Measurements from ENCODE around the gene NDUFS7.

Gene NDUFS7

DNA sequence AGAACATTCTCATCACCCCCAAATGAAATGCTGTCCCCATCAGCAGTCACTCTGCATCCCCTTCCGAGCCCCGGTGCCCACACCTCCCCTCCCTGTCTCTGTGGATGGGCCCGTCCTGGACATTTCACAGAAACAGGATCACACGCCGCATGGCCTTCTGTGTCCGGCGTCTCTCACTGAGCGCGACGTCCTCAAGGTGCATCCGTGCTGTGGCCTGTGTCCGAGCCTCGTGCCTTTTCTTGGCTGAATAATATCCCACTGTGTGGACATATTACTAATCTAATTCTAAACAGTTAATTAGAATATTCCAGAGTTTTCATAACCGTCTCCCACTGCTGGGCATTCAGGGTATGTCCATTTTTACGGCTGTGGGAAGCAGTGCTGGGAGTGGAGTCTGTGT, 8.7 kb downstream of the NDUFS7 start:
- DNase-seq (ENCODE audit: extremely low read depth, insufficient read length): no peak
- H3K4me3 ChIP-seq (replicated peaks; ENCODE audit: low read depth, low read length): no peak overlapping the region
- H3K27me3 ChIP-seq (replicated peaks; ENCODE audit: control insufficient read depth, insufficient read depth, low read length): no peaks in the 10 kb centered on the region
- peaks cover 17% of the 10 kb centered on the region for H3K36me3 ChIP-seq (ENCODE audit: control insufficient read depth, insufficient read depth, low read length)
- TF ChIP-seq, protein P1, sequence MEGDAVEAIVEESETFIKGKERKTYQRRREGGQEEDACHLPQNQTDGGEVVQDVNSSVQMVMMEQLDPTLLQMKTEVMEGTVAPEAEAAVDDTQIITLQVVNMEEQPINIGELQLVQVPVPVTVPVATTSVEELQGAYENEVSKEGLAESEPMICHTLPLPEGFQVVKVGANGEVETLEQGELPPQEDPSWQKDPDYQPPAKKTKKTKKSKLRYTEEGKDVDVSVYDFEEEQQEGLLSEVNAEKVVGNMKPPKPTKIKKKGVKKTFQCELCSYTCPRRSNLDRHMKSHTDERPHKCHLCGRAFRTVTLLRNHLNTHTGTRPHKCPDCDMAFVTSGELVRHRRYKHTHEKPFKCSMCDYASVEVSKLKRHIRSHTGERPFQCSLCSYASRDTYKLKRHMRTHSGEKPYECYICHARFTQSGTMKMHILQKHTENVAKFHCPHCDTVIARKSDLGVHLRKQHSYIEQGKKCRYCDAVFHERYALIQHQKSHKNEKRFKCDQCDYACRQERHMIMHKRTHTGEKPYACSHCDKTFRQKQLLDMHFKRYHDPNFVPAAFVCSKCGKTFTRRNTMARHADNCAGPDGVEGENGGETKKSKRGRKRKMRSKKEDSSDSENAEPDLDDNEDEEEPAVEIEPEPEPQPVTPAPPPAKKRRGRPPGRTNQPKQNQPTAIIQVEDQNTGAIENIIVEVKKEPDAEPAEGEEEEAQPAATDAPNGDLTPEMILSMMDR (IDR thresholded peaks at IDR 0.05; ENCODE audit: insufficient read depth, low read length, poor library complexity, severe bottlenecking): no peak

DNA sequence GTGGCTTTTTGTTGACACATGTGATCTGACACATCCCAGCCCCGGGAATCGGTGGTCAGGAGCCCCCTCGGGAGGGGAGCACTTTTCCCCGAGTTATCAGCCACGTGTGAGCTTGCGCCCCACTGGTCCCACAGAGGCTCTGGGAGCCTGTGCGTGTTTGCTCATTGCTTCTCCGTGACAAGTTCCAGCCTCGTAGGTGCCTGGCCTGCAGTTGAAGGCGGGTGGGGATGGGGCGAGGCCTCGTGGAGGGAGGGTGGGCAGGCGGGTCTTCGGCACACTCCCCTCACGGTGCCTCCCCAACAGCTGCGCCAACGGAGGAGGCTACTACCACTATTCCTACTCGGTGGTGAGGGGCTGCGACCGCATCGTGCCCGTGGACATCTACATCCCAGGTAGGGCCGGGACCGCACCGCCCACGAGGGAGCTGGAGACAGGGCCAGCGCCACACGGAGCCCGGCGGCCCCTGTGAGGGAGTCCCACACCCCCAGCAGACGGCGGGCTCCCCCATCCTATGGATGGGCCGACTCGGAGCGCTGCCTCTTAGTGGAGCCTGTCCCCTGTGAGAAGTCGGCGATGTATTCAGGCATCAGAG, 9.3 kb downstream of the NDUFS7 start:
- DNase-seq (ENCODE audit: extremely low read depth, insufficient read length): no peak
- TF ChIP-seq, protein P1 (IDR thresholded peaks at IDR 0.05; ENCODE audit: insufficient read depth, low read length, poor library complexity, severe bottlenecking): no peak
- Histone ChIP-seq H3K36me3 (ENCODE audit: control insufficient read depth, insufficient read depth, low read length) (peaks cover 15% of the 10 kb centered on the region), H3K27me3 (replicated peaks; ENCODE audit: control insufficient read depth, insufficient read depth, low read length) (no peaks in the 10 kb centered on the region), H3K4me3 (replicated peaks; ENCODE audit: low read depth, low read length) (no peak overlapping the region)

DNA sequence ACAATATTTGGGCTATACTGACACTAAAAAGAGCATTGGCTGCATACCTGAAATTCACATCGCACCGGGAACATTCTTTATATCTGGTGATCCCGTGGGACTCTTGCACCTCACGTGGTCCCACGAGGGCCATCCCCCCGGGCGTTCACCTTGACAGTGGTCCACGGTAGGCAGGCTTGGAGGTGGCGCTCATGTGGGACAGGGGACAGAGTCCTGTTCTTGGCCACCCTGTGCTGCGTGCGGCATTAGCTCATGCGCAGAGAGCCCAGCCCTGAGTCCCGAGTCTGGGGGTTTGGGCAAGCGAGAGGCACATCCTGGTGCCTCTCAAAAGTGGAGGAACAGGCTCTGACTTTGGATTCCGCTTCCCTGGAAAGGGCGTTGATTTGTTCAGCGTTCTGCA, 10.1 kb downstream of the NDUFS7 start:
- peaks cover 9% of the 10 kb centered on the region for H3K36me3 ChIP-seq (ENCODE audit: control insufficient read depth, insufficient read depth, low read length)
- no peaks in the 10 kb centered on the region for H3K27me3 ChIP-seq (replicated peaks; ENCODE audit: control insufficient read depth, insufficient read depth, low read length)
- TF ChIP-seq, protein P1 (IDR thresholded peaks at IDR 0.05; ENCODE audit: insufficient read depth, low read length, poor library complexity, severe bottlenecking): no peak
- H3K4me3 ChIP-seq (replicated peaks; ENCODE audit: low read depth, low read length): no peak overlapping the region
- no peak for DNase-seq (ENCODE audit: extremely low read depth, insufficient read length)

DNA sequence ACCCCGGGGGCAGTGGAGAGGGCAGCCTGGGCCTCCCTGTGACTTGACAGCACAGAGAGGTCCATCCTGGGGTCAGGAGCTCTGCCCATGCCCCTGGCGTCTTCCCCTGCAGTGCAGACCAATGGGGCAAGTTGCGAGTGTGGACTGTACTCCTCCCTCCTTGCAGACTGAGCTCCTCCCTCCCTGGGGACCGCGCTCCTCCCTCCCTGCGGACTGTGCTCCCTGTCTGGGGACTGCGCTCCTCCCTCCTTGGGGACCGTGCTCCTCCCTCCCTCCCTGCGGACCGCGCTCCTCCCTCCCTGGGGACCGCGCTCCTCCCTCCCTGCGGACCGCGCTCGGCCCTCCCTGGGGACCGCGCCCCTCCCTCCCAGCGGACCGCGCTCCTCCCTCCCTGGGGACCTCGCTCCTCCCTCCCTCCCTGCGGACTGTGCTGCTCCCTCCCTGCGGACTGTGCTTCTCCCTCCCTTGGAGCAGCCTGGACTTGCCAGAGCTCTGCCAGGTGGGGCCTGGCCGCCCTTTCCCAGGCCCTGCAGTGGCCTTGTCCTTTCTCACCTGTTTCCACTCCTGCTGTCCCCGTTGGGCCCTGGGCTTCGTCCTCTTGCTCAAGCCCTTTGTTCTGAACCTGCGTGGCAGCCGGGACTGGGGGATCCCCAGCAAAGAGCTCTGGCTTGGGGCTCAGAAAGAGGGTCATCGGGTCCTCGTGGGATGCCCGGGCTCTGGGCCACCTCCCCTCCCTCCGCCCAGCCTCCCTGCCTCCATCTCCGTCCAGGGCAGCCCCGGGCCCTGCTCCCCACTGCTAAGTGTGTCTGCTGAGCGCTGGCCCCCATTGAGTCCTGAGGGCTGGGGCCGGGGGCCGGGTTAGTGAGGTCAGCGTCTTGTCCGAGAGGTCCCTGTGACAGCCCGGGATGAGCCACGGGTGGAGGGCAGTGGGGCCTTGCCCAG, 10.8 kb downstream of the NDUFS7 start:
- Histone ChIP-seq H3K27me3 (replicated peaks; ENCODE audit: control insufficient read depth, insufficient read depth, low read length) (no peaks in the 10 kb centered on the region), H3K36me3 (ENCODE audit: control insufficient read depth, insufficient read depth, low read length) (peaks cover 7% of the 10 kb centered on the region), H3K4me3 (replicated peaks; ENCODE audit: low read depth, low read length) (no peak overlapping the region)
- TF ChIP-seq, protein P1 (IDR thresholded peaks at IDR 0.05; ENCODE audit: insufficient read depth, low read length, poor library complexity, severe bottlenecking): no peak
- no peak for DNase-seq (ENCODE audit: extremely low read depth, insufficient read length)

DNA sequence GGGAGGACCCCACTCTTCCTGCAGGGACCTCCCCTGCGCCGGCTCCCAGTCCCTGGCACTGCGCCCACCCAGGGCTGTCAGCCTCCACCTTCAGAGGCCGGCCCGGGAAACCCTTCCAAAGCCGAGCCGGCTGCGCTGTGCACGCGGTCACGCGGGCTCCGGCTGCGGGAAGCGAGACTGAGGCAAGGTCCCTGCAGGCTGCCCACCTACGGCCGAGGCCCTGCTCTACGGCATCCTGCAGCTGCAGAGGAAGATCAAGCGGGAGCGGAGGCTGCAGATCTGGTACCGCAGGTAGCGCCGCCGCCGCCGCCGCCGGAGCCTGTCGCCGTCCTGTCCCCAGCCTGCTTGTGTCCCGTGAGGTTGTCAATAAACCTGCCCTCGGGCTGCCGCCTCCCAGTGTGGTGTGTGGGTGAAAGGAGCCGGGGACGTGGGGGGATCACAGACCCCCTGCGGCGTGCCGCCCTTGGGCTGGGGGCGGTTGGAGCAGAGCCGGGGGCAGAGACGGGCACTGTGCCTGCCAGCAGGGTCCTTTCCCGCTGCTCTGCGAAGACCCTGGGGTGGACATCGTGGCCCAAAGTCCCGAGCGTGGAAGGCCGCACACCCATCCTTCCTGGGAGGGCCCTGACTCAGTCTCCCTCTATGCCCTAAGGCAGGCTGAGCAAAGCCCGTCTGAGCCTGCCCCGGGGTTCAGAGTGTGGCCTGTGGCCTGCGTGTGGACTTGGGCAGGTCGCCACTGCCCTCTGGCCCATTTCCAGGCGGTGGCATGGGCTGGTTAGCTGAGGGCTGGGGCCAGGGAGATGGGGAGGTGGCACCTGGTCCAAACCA, 11.7 kb downstream of the NDUFS7 start:
- no peak overlapping the region for H3K4me3 ChIP-seq (replicated peaks; ENCODE audit: low read depth, low read length)
- TF ChIP-seq, protein P1 (IDR thresholded peaks at IDR 0.05; ENCODE audit: insufficient read depth, low read length, poor library complexity, severe bottlenecking): no peak
- peaks cover 7% of the 10 kb centered on the region for H3K36me3 ChIP-seq (ENCODE audit: control insufficient read depth, insufficient read depth, low read length)
- DNase-seq (ENCODE audit: extremely low read depth, insufficient read length): no peak
- H3K27me3 ChIP-seq (replicated peaks; ENCODE audit: control insufficient read depth, insufficient read depth, low read length): no peaks in the 10 kb centered on the region

Measured in GM06990 (cell line).